Fibroblast of pulmonary artery (primary cell): ENCODE results near the gene TDRD9.

Experiments
- DNase-seq: peaks from one replicate; pipeline ENCODE4 v3.0.0-alpha.2; 2010; ENCODE audit warnings: low read depth
- H3K4me3 ChIP-seq: replicated peaks from 2 replicates; pipeline ENCODE4 v1.5.1; 2011; ENCODE audit warnings: low read depth, mild to moderate bottlenecking, control low read depth, low read length, moderate library complexity
- TF ChIP-seq, protein P1 (sequence below): IDR thresholded peaks from 2 replicates; pipeline ENCODE4 v1.5.1; 2011; ENCODE audit warnings: mild to moderate bottlenecking, control low read depth, low read length, inconsistent platforms; ENCODE audit errors: missing control alignments

Gene TDRD9

GRCh38 chr14:104100171-104101085, 172.2 kb downstream of the TDRD9 start:
- no peak overlapping the region for H3K4me3 ChIP-seq
- TF ChIP-seq, protein P1, sequence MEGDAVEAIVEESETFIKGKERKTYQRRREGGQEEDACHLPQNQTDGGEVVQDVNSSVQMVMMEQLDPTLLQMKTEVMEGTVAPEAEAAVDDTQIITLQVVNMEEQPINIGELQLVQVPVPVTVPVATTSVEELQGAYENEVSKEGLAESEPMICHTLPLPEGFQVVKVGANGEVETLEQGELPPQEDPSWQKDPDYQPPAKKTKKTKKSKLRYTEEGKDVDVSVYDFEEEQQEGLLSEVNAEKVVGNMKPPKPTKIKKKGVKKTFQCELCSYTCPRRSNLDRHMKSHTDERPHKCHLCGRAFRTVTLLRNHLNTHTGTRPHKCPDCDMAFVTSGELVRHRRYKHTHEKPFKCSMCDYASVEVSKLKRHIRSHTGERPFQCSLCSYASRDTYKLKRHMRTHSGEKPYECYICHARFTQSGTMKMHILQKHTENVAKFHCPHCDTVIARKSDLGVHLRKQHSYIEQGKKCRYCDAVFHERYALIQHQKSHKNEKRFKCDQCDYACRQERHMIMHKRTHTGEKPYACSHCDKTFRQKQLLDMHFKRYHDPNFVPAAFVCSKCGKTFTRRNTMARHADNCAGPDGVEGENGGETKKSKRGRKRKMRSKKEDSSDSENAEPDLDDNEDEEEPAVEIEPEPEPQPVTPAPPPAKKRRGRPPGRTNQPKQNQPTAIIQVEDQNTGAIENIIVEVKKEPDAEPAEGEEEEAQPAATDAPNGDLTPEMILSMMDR, result no peak
- DNase-seq, result no peak

DNA sequence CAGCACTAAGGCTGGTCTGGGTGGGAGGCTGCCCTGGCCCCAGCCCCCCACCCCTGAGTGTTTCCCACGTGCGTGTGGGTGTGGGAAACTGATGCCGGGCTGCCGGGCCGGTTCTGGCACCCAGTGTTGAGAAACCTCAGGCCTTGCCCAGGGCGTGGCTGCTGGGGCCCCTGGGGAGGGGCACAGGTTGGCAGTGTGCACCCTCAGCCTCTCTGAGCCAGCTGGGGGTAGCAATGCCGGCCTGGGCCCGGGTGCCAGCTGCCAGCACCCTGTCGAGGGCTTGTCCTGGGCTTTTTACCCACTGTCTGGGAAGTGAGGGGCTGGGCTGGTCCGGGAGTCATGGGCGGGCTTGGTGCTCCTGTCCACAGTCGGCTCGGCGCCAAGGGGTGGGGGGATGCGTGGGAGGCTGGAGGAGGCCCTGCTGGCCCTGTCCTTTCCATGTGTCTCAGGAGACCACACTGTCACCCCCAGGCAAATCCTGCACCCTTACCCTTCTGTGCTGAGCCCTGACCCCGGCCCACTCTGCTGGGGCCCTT, 172.9 kb downstream of the TDRD9 start:
- H3K4me3 ChIP-seq, result no peak overlapping the region
- no peak for DNase-seq
- TF ChIP-seq, protein P1, result no peak

- TF ChIP-seq, protein P1, result no peak
- no peak overlapping the region for H3K4me3 ChIP-seq
- DNase-seq, result no peak
These were observed 173.5 kb downstream of the TDRD9 start for GRCh38 chr14:104101651-104102281.
